B cell (primary cell): Measurements from ENCODE around the gene EPSTI1. TPM values are rescaled to one million over a fixed set of nuclear protein-coding genes. Genes with fewer than 3 reads are reported as not detected.

Experiments
- ATAC-seq: fragments of 200-7000 bp; cut with Tn5 transposase; one replicate; pipeline ENCODE4 v1.10.0; 2021; ENCODE audit warnings: low read depth, mild to moderate bottlenecking, moderate number of reproducible peaks, moderate library complexity
- CTCF ChIA-PET: fragments of 350-600 bp; sonication (Branson Sonifier 250); formaldehyde crosslinking; loops from one replicate; lab custom pipeline; 2021; ENCODE audit warnings: antibody characterized with exemption, inconsistent platforms; lab: Charles Lee
- POLR2A ChIA-PET: fragments of 350-600 bp; sonication (Branson Sonifier 250); formaldehyde crosslinking; loops from one replicate; lab custom pipeline; 2021; ENCODE audit warnings: antibody characterized with exemption; lab: Charles Lee
- DNase-seq: peaks from one replicate; pipeline ENCODE4 v3.0.0; 2013
- H2AFZ ChIP-seq: 2 replicates; pipeline ENCODE4 v1.6.1; 2012; ENCODE audit warnings: mild to moderate bottlenecking, low read depth, low read length; ENCODE audit not compliant: insufficient read depth, poor library complexity, severe bottlenecking
- H3K27ac ChIP-seq, 2 donors: 1 replicate in 1 of 2; 2 replicates in 1 of 2; pipeline ENCODE4 v1.5.1; 2012 to 2013; ENCODE audit warnings: low read length in 2 of 2, mild to moderate bottlenecking in 2 of 2, moderate library complexity in 1 of 2
- H3K27me3 ChIP-seq, 4 experiments: fragments of 200-600 bp in 1 of 4; sonication (generic) in 1 of 4; replicated peaks in 1 of 4; 1 replicate in 2 of 4; 2 replicates in 2 of 4; pipeline versions ENCODE4 v1.6.1 to v1.7.0; 2013 to 2016; ENCODE audit warnings: low read length in 3 of 4, mild to moderate bottlenecking in 2 of 4, mixed read lengths in 1 of 4, moderate library complexity in 1 of 4; ENCODE audit not compliant: insufficient read depth in 4 of 4, control insufficient read depth in 3 of 4; ENCODE audit errors: control extremely low read depth in 1 of 4
- H3K36me3 ChIP-seq, 2 experiments: replicated peaks in 1 of 2; 1 replicate in 1 of 2; 2 replicates in 1 of 2; pipeline versions ENCODE4 v1.6.1 to v1.7.1; 2013; ENCODE audit warnings: low read length in 1 of 2; ENCODE audit not compliant: insufficient read depth in 2 of 2, control insufficient read depth in 1 of 2; ENCODE audit errors: control extremely low read depth in 1 of 2, extremely low read depth in 1 of 2
- H3K4me1 ChIP-seq, 2 donors: fragments of 200-600 bp in 1 of 2; sonication (generic) in 1 of 2; 1 replicate in 1 of 2; 2 replicates in 1 of 2; pipeline versions ENCODE4 v1.5.1 to v1.6.1; 2013 to 2017; ENCODE audit warnings: low read length in 2 of 2; ENCODE audit not compliant: control insufficient read depth in 2 of 2, insufficient read depth in 2 of 2
- H3K4me2 ChIP-seq: replicated peaks from 2 replicates; pipeline ENCODE3; 2012; ENCODE audit warnings: mild to moderate bottlenecking, low read depth, low read length; ENCODE audit not compliant: poor library complexity, severe bottlenecking
- H3K4me3 ChIP-seq, 5 experiments: fragments of 200-600 bp in 1 of 5; sonication (generic) in 1 of 5; 1 replicate in 3 of 5; 2 replicates in 2 of 5; pipeline versions ENCODE4 v1.5.1 to v1.7.0; 2011 to 2016; ENCODE audit warnings: low read length in 4 of 5, mild to moderate bottlenecking in 4 of 5, low read depth in 2 of 5, control low read depth in 1 of 5, moderate library complexity in 1 of 5; ENCODE audit not compliant: insufficient read depth in 1 of 5; ENCODE audit errors: control extremely low read depth in 1 of 5, extremely low read depth in 1 of 5
- H3K79me2 ChIP-seq: fragments of 200-600 bp; sonication (generic); one replicate; pipeline ENCODE4 v1.6.0; 2016; ENCODE audit warnings: low read length; ENCODE audit not compliant: control insufficient read depth, insufficient read depth
- H3K9ac ChIP-seq: fragments of 200-600 bp; sonication (generic); 2 replicates; pipeline ENCODE4 v1.6.1; 2017; ENCODE audit warnings: mild to moderate bottlenecking, low read length, moderate library complexity
- H3K9me3 ChIP-seq, 3 donors: one replicate each; pipeline versions ENCODE4 v1.6.1 to v1.7.1; 2013; ENCODE audit warnings: low read length in 2 of 3; ENCODE audit not compliant: control insufficient read depth in 2 of 3, insufficient read depth in 1 of 3; ENCODE audit errors: control extremely low read depth in 1 of 3
- H4K20me1 ChIP-seq: 2 replicates; pipeline ENCODE4 v1.6.0; 2012; ENCODE audit warnings: mild to moderate bottlenecking, low read length; ENCODE audit not compliant: insufficient read depth, control insufficient read depth, poor library complexity, severe bottlenecking
- H3K27ac Mint-ChIP-seq: one replicate; pipeline ENCODE4 v1.8.0; 2021; ENCODE audit warnings: mixed read lengths
- H3K27me3 Mint-ChIP-seq: one replicate; pipeline ENCODE4 v1.8.0; 2021; ENCODE audit warnings: mixed read lengths
- H3K4me1 Mint-ChIP-seq: one replicate; pipeline ENCODE4 v1.8.0; 2021; ENCODE audit warnings: mixed read lengths
- H3K4me3 Mint-ChIP-seq: one replicate; pipeline ENCODE4 v1.8.0; 2021; ENCODE audit warnings: mixed read lengths
- H3K9me3 Mint-ChIP-seq: one replicate; pipeline ENCODE4 v1.8.0; 2022; ENCODE audit warnings: mixed read lengths; ENCODE audit not compliant: insufficient read depth
- CTCF ChIP-seq: fragments of 200-600 bp; IDR thresholded peaks from one replicate; pipeline ENCODE4 v1.8.0; 2022; ENCODE audit warnings: antibody characterized with exemption, mild to moderate bottlenecking
- EZH2 ChIP-seq: IDR thresholded peaks from 2 replicates; pipeline ENCODE4 v1.6.1; 2012; ENCODE audit warnings: borderline replicate concordance, low read depth, mild to moderate bottlenecking, moderate library complexity, low read length; ENCODE audit not compliant: insufficient read depth, poor library complexity, severe bottlenecking
- WGBS: methylation state at CpG from one replicate; pipeline ENCODE4 v1.1.5; 2013; ENCODE audit warnings: missing lambda C conversion rate; ENCODE audit not compliant: insufficient coverage; 5-methylcytosine and 5-hydroxymethylcytosine counted together
- intact Hi-C: fragments of 100-400 bp; cut with micrococcal nuclease; formaldehyde crosslinking; loops from one replicate; pipeline ENCODE4 v1.10.0; 2022
- polyA plus RNA-seq: library from polyadenylated mRNA; depleted of rRNA; stranded (reverse); fragments of >200 nt; gene quantifications from 2 replicates; pipeline ENCODE4 v1.2.3, GENCODE V29; 2012
- total RNA-seq, 2 donors: library from RNA; stranded (reverse); fragments of 120-200 nt in 1 of 2; gene quantifications; 1 replicate in 1 of 2; 2 replicates in 1 of 2; pipeline versions ENCODE4 v1.2.3 to v1.2.4, GENCODE V29; 2013 to 2022

EPSTI1 gene
- total and polyA plus RNA-seq, 2 donors (not counting 1 experiment from before 2014, with no cell fraction given), result 13.4 to 41.8 TPM

- H3K9ac ChIP-seq, result no peak overlapping the region
- Mint-ChIP-seq H3K4me3 (no peak overlapping the region), H3K9me3 (no peaks in the 10 kb centered on the region), H3K27ac (no peak overlapping the region), H3K4me1 (peaks cover 31% of the 10 kb centered on the region), H3K27me3 (no peaks in the 10 kb centered on the region)
- TF ChIP-seq CTCF, result no peak
- no peak for TF ChIP-seq EZH2
- H3K27ac ChIP-seq, result no peak overlapping the region
- no peaks in the 10 kb centered on the region for H3K9me3 ChIP-seq
- H2AFZ ChIP-seq, result no peak overlapping the region
- H3K79me2 ChIP-seq, result peaks cover 25% of the 10 kb centered on the region
- no peak overlapping the region for H3K4me3 ChIP-seq
- ChIA-PET POLR2A (no interaction called here), CTCF (interaction anchor here (0.7 to 3.3 kb wide), 5 partner anchors 22 to 837 kb away, joined by 3 to 53 read pairs (median 9); partner anchors contain the start of gene EPSTI1)
- no peak overlapping the region for H3K4me2 ChIP-seq
- H3K36me3 ChIP-seq, result peaks cover 7 to 48% of the 10 kb centered on the region in 2 experiments
- intact Hi-C loops, result loop anchor here (2.0 kb wide), 3 partner anchors 165 to 907 kb away; no protein-coding TSS in a partner anchor
- WGBS, result 89% methylated on average over 1 of the region's 5 CpGs
- ATAC-seq (no peak), DNase-seq (no peak)
- peaks cover 8% of the 10 kb centered on the region for H4K20me1 ChIP-seq
- H3K27me3 ChIP-seq, result no peaks in the 10 kb centered on the region
- peaks cover 22 to 29% of the 10 kb centered on the region in 2 donors for H3K4me1 ChIP-seq
These were observed 24.4 kb downstream of the EPSTI1 start for GRCh38 chr13:42967660-42968059.

GRCh38 chr13:42965281-42965680, 26.8 kb downstream of the EPSTI1 start:
- H3K4me3 Mint-ChIP-seq, result no peak overlapping the region
- H3K9me3 ChIP-seq, result no peaks in the 10 kb centered on the region
- no CpG with 5 or more reads among the region's 2 CpGs for WGBS
- no peaks in the 10 kb centered on the region for H3K9me3 Mint-ChIP-seq
- H2AFZ ChIP-seq, result no peak overlapping the region
- H3K4me2 ChIP-seq, result no peak overlapping the region
- H3K27ac ChIP-seq, result no peak overlapping the region
- H3K4me3 ChIP-seq, result no peak overlapping the region
- ATAC-seq (no peak), DNase-seq (no peak)
- peaks cover 0 to 9% of the 10 kb centered on the region in 2 donors for H3K4me1 ChIP-seq
- H3K27me3 ChIP-seq, result no peaks in the 10 kb centered on the region
- intact Hi-C loops, result no loop called here
- TF ChIP-seq EZH2 (no peak), CTCF (no peak)
- peaks cover 22% of the 10 kb centered on the region for H3K79me2 ChIP-seq
- H3K27me3 Mint-ChIP-seq, result no peaks in the 10 kb centered on the region
- H4K20me1 ChIP-seq, result peaks cover 8% of the 10 kb centered on the region
- POLR2A ChIA-PET, result no interaction called here
- CTCF ChIA-PET, result no interaction called here
- peaks cover 16 to 70% of the 10 kb centered on the region in 2 experiments for H3K36me3 ChIP-seq
- H3K9ac ChIP-seq, result no peak overlapping the region
- no peak overlapping the region for H3K27ac Mint-ChIP-seq
- peaks cover 9% of the 10 kb centered on the region for H3K4me1 Mint-ChIP-seq
